ENCODE results near the gene ANKS1A. TPM values are rescaled to one million over a fixed set of nuclear protein-coding genes. Genes with fewer than 3 reads are reported as not detected.

Gene ANKS1A
- total RNA-seq, 1 experiment from 2014 or later = 35.0 TPM

DNA sequence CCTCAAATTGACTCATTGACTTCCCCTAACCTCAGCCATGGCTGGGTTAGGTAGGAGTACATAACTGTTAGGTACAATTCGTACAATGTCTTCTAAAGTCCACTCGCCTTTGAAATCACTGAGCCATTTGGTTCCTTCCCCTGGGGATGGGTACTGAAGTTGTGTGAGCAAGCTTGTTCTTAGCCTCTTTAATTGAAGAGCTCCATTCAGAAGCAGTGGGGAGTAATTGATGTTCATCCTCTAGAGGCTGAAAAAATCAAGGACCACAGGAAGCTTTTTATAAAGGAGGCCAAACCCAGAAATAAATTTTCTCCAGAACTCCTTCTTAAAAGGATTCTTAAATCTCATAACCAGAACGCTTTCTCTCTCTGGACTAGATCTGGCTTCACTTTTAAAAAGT lies 60.6 kb downstream of the ANKS1A start:
- CTCF ChIA-PET = interaction anchor here (1.3 kb wide), 1 partner anchor 37 kb away, joined by 5 read pairs; no protein-coding TSS in a partner anchor
- Mint-ChIP-seq H3K4me1 (peaks cover 47% of the 10 kb centered on the region), H3K27me3 (ENCODE audit: low read depth) (no peaks in the 10 kb centered on the region), H3K9me3 (no peaks in the 10 kb centered on the region), H3K4me3 (no peak overlapping the region), H3K36me3 (no peaks in the 10 kb centered on the region), H3K27ac (peak overlapping the region; percentile 78; the same call in 1 of the 2 replicates)
- no peak for ATAC-seq
- POLR2A ChIA-PET = interaction anchor here (0.6 to 1.0 kb wide), 2 partner anchors 62 to 486 kb away, joined by 4 read pairs; partner anchors contain the start of gene TAF11
- no peak for DNase-seq (ENCODE audit: low spot score)
- TF ChIP-seq, protein P1, sequence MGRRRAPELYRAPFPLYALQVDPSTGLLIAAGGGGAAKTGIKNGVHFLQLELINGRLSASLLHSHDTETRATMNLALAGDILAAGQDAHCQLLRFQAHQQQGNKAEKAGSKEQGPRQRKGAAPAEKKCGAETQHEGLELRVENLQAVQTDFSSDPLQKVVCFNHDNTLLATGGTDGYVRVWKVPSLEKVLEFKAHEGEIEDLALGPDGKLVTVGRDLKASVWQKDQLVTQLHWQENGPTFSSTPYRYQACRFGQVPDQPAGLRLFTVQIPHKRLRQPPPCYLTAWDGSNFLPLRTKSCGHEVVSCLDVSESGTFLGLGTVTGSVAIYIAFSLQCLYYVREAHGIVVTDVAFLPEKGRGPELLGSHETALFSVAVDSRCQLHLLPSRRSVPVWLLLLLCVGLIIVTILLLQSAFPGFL (CRISPR knock-in tag; IDR thresholded peaks at IDR 0.05; ENCODE audit: borderline replicate concordance) = no peak
- TF ChIP-seq CTCF (IDR thresholded peaks at IDR 0.05) (no peak), ZNF416 (CRISPR knock-in tag; IDR thresholded peaks at IDR 0.05) (no peak), HMGXB4 (CRISPR knock-in tag; IDR thresholded peaks at IDR 0.05) (no peak), NR3C1 (CRISPR knock-in tag; conservative IDR thresholded peaks at IDR 0.05; ENCODE audit: low read depth) (no peak), EMX1 (CRISPR knock-in tag; IDR thresholded peaks at IDR 0.05) (no peak), CREM (CRISPR knock-in tag; IDR thresholded peaks at IDR 0.05) (no peak), TEAD1 (CRISPR knock-in tag; IDR thresholded peaks at IDR 0.05) (no peak), FOXK1 (CRISPR knock-in tag; IDR thresholded peaks at IDR 0.05) (no peak), SOX15 (CRISPR knock-in tag; IDR thresholded peaks at IDR 0.05) (no peak), SMAD3 (CRISPR knock-in tag; IDR thresholded peaks at IDR 0.05; ENCODE audit: borderline replicate concordance) (no peak), TP53 (CRISPR knock-in tag; IDR thresholded peaks at IDR 0.05) (no peak), PRRX2 (CRISPR knock-in tag; IDR thresholded peaks at IDR 0.05) (no peak), ATF6 (CRISPR knock-in tag; IDR thresholded peaks at IDR 0.05) (no peak), ZMAT4 (CRISPR knock-in tag; IDR thresholded peaks at IDR 0.05) (no peak)
- TF ChIP-seq, protein P2, sequence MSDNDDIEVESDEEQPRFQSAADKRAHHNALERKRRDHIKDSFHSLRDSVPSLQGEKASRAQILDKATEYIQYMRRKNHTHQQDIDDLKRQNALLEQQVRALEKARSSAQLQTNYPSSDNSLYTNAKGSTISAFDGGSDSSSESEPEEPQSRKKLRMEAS (CRISPR knock-in tag; IDR thresholded peaks at IDR 0.05) = no peak
- TF ChIP-seq, protein P3, sequence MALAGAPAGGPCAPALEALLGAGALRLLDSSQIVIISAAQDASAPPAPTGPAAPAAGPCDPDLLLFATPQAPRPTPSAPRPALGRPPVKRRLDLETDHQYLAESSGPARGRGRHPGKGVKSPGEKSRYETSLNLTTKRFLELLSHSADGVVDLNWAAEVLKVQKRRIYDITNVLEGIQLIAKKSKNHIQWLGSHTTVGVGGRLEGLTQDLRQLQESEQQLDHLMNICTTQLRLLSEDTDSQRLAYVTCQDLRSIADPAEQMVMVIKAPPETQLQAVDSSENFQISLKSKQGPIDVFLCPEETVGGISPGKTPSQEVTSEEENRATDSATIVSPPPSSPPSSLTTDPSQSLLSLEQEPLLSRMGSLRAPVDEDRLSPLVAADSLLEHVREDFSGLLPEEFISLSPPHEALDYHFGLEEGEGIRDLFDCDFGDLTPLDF (CRISPR knock-in tag; IDR thresholded peaks at IDR 0.05) = no peak

DNA sequence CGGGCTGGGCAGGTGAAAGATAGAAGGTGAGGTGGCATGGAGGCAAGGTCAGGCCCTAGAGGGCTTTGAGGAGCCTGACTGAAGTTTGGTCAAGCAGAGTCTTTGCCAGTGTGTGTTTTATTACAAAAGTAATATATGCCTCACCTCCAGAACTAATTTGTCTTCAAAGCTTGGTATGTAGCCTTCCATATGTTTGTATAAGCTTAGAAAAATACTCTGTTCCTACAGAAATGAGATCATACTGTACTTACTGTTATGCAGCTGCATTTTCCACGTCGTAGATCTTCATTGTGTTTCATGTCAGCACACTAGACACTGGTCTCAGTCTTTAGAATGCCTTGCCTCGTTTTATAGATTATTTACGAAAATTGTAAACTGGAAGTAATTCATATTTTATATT lies 61.8 kb downstream of the ANKS1A start:
- no peak for DNase-seq (ENCODE audit: low spot score)
- Mint-ChIP-seq H3K4me3 (no peak overlapping the region), H3K27me3 (ENCODE audit: low read depth) (no peaks in the 10 kb centered on the region), H3K36me3 (no peaks in the 10 kb centered on the region), H3K27ac (peak overlapping the region; percentile 43; the same call in 1 of the 2 replicates), H3K9me3 (no peaks in the 10 kb centered on the region), H3K4me1 (peaks cover 47% of the 10 kb centered on the region)
- CTCF ChIA-PET = interaction anchor here (1.4 kb wide), 1 partner anchor 10 kb away, joined by 5 read pairs; no protein-coding TSS in a partner anchor
- ATAC-seq = no peak
- POLR2A ChIA-PET = no interaction called here
- TF ChIP-seq RORB (CRISPR knock-in tag; IDR thresholded peaks at IDR 0.05) (no peak), ESRRA (CRISPR knock-in tag; IDR thresholded peaks at IDR 0.05; ENCODE audit: borderline replicate concordance) (no peak), HMGXB4 (CRISPR knock-in tag; IDR thresholded peaks at IDR 0.05) (no peak), CTCF (IDR thresholded peaks at IDR 0.05) (no peak)
- TF ChIP-seq, protein P4, sequence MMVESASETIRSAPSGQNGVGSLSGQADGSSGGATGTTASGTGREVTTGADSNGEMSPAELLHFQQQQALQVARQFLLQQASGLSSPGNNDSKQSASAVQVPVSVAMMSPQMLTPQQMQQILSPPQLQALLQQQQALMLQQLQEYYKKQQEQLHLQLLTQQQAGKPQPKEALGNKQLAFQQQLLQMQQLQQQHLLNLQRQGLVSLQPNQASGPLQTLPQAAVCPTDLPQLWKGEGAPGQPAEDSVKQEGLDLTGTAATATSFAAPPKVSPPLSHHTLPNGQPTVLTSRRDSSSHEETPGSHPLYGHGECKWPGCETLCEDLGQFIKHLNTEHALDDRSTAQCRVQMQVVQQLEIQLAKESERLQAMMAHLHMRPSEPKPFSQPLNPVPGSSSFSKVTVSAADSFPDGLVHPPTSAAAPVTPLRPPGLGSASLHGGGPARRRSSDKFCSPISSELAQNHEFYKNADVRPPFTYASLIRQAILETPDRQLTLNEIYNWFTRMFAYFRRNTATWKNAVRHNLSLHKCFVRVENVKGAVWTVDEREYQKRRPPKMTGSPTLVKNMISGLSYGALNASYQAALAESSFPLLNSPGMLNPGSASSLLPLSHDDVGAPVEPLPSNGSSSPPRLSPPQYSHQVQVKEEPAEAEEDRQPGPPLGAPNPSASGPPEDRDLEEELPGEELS (CRISPR knock-in tag; IDR thresholded peaks at IDR 0.05) = no peak

All from WTC11 (cell line).